ACC112 (cell line): ENCODE results near the gene HENMT1.

Experiments
- H2AFZ ChIP-seq: fragments of 200-600 bp; sonication (generic); one replicate; pipeline ENCODE4 v1.6.0; 2017; ENCODE audit warnings: antibody characterized with exemption, low read length; ENCODE audit not compliant: unreplicated experiment
- H3K27ac ChIP-seq: fragments of 200-600 bp; sonication (generic); 2 replicates; pipeline ENCODE4 v1.5.1; 2014; ENCODE audit warnings: low read depth, mild to moderate bottlenecking, antibody characterized with exemption, low read length, moderate library complexity
- H3K27me3 ChIP-seq: fragments of 200-600 bp; sonication (generic); 2 replicates; pipeline ENCODE4 v1.6.1; 2014; ENCODE audit warnings: mild to moderate bottlenecking, antibody characterized with exemption, low read length, moderate library complexity, mixed read lengths; ENCODE audit not compliant: insufficient read depth
- H3K36me3 ChIP-seq: fragments of 200-600 bp; sonication (generic); 2 replicates; pipeline ENCODE4 v1.6.1; 2016; ENCODE audit warnings: mild to moderate bottlenecking, antibody characterized with exemption, low read length, moderate library complexity, mixed read lengths; ENCODE audit not compliant: insufficient read depth
- H3K4me1 ChIP-seq: fragments of 200-600 bp; sonication (generic); one replicate; pipeline ENCODE4 v1.6.1; 2016; ENCODE audit warnings: low read length, mixed read lengths; ENCODE audit not compliant: insufficient read depth, unreplicated experiment, control insufficient read depth
- H3K4me3 ChIP-seq: fragments of 200-600 bp; sonication (generic); 2 replicates; pipeline ENCODE4 v1.5.1; 2014; ENCODE audit warnings: mild to moderate bottlenecking, low read depth, low read length
- H3K79me2 ChIP-seq: fragments of 200-600 bp; sonication (generic); one replicate; pipeline ENCODE4 v1.6.0; 2016; ENCODE audit warnings: low read length; ENCODE audit not compliant: control insufficient read depth, unreplicated experiment, insufficient read depth

Gene HENMT1

GRCh38 chr1:108627951-108628350, 32.9 kb downstream of the HENMT1 start:
- H3K4me1 ChIP-seq, result no peaks in the 10 kb centered on the region
- no peaks in the 10 kb centered on the region for H3K79me2 ChIP-seq
- no peak overlapping the region for H2AFZ ChIP-seq
- no peaks in the 10 kb centered on the region for H3K27me3 ChIP-seq
- H3K27ac ChIP-seq, result no peak overlapping the region
- no peaks in the 10 kb centered on the region for H3K36me3 ChIP-seq
- no peak overlapping the region for H3K4me3 ChIP-seq

GRCh38 chr1:108627256-108627655, 33.6 kb downstream of the HENMT1 start:
- H3K4me3 ChIP-seq, result no peak overlapping the region
- no peak overlapping the region for H3K27ac ChIP-seq
- H3K79me2 ChIP-seq, result no peaks in the 10 kb centered on the region
- no peaks in the 10 kb centered on the region for H3K27me3 ChIP-seq
- H3K36me3 ChIP-seq, result no peaks in the 10 kb centered on the region
- no peaks in the 10 kb centered on the region for H3K4me1 ChIP-seq
- no peak overlapping the region for H2AFZ ChIP-seq

GRCh38 chr1:108624069-108624468, 36.8 kb downstream of the HENMT1 start:
- Histone ChIP-seq H3K36me3 (no peaks in the 10 kb centered on the region), H3K4me3 (no peak overlapping the region), H3K79me2 (no peaks in the 10 kb centered on the region), H2AFZ (no peak overlapping the region), H3K4me1 (no peaks in the 10 kb centered on the region), H3K27me3 (no peaks in the 10 kb centered on the region), H3K27ac (no peak overlapping the region)

GRCh38 chr1:108617724-108618056, 43.2 kb downstream of the HENMT1 start:
- no peaks in the 10 kb centered on the region for H3K27me3 ChIP-seq
- H3K4me3 ChIP-seq, result no peak overlapping the region
- no peaks in the 10 kb centered on the region for H3K4me1 ChIP-seq
- H3K36me3 ChIP-seq, result no peaks in the 10 kb centered on the region; the same call in 1 of the 2 replicates
- no peak overlapping the region for H2AFZ ChIP-seq
- no peak overlapping the region for H3K27ac ChIP-seq
- H3K79me2 ChIP-seq, result no peaks in the 10 kb centered on the region

- no peaks in the 10 kb centered on the region for H3K79me2 ChIP-seq
- no peak overlapping the region for H3K27ac ChIP-seq
- no peaks in the 10 kb centered on the region; the same call in 1 of the 2 replicates for H3K36me3 ChIP-seq
- no peaks in the 10 kb centered on the region for H3K27me3 ChIP-seq
- H3K4me1 ChIP-seq, result no peaks in the 10 kb centered on the region
- H3K4me3 ChIP-seq, result no peak overlapping the region
- H2AFZ ChIP-seq, result no peak overlapping the region
These were observed 43.7 kb downstream of the HENMT1 start for GRCh38 chr1:108617008-108617723.

- Histone ChIP-seq H3K4me3 (no peak overlapping the region), H3K27me3 (no peaks in the 10 kb centered on the region), H3K79me2 (no peaks in the 10 kb centered on the region), H2AFZ (no peak overlapping the region), H3K36me3 (no peaks in the 10 kb centered on the region; the same call in 1 of the 2 replicates), H3K27ac (no peak overlapping the region), H3K4me1 (no peaks in the 10 kb centered on the region)
These were observed 45.3 kb downstream of the HENMT1 start for GRCh38 chr1:108615544-108615943.

GRCh38 chr1:108612496-108612895, 48.4 kb downstream of the HENMT1 start:
- H3K4me1 ChIP-seq, result no peaks in the 10 kb centered on the region
- H3K27me3 ChIP-seq, result no peaks in the 10 kb centered on the region
- no peak overlapping the region for H2AFZ ChIP-seq
- no peak overlapping the region for H3K4me3 ChIP-seq
- no peaks in the 10 kb centered on the region for H3K79me2 ChIP-seq
- no peaks in the 10 kb centered on the region; the same call in 1 of the 2 replicates for H3K36me3 ChIP-seq
- no peak overlapping the region for H3K27ac ChIP-seq

GRCh38 chr1:108611984-108612383, 48.9 kb downstream of the HENMT1 start:
- no peaks in the 10 kb centered on the region for H3K79me2 ChIP-seq
- H3K4me3 ChIP-seq, result no peak overlapping the region
- H2AFZ ChIP-seq, result no peak overlapping the region
- no peaks in the 10 kb centered on the region; the same call in 1 of the 2 replicates for H3K36me3 ChIP-seq
- no peak overlapping the region for H3K27ac ChIP-seq
- H3K27me3 ChIP-seq, result no peaks in the 10 kb centered on the region
- H3K4me1 ChIP-seq, result no peaks in the 10 kb centered on the region

- Histone ChIP-seq H3K36me3 (no peaks in the 10 kb centered on the region; the same call in 1 of the 2 replicates), H3K4me3 (no peak overlapping the region), H3K27ac (no peak overlapping the region)
These were observed 50.8 kb downstream of the HENMT1 start for GRCh38 chr1:108610073-108610472.

GRCh38 chr1:108609483-108610049, 51.3 kb downstream of the HENMT1 start:
- Histone ChIP-seq H3K4me3 (no peak overlapping the region), H2AFZ (no peak overlapping the region), H3K4me1 (peaks cover 2% of the 10 kb centered on the region), H3K79me2 (no peaks in the 10 kb centered on the region), H3K27me3 (no peaks in the 10 kb centered on the region), H3K36me3 (no peaks in the 10 kb centered on the region; the same call in 1 of the 2 replicates), H3K27ac (no peak overlapping the region)

More at GRCh38 chr1:108610073-108610472, 50.8 kb downstream of the HENMT1 start:
- no peaks in the 10 kb centered on the region for H3K79me2 ChIP-seq
- peaks cover 2% of the 10 kb centered on the region for H3K4me1 ChIP-seq
- no peaks in the 10 kb centered on the region for H3K27me3 ChIP-seq
- H2AFZ ChIP-seq, result no peak overlapping the region

GRCh38 chr1:108606478-108606877, 54.4 kb downstream of the HENMT1 start:
- Histone ChIP-seq H3K4me3 (no peak overlapping the region), H3K36me3 (peaks cover 3% of the 10 kb centered on the region; the same call in 1 of the 2 replicates), H2AFZ (no peak overlapping the region), H3K27ac (no peak overlapping the region), H3K4me1 (peaks cover 2% of the 10 kb centered on the region), H3K27me3 (no peaks in the 10 kb centered on the region), H3K79me2 (no peaks in the 10 kb centered on the region)
